Ascending aorta (tissue), 2 donors: ENCODE results near the gene IFT43. TPM values are rescaled to one million over a fixed set of nuclear protein-coding genes. Genes with fewer than 3 reads are reported as not detected.

Experiments
- DNase-seq, 2 donors: peaks; one replicate each; pipeline ENCODE4 v3.0.0-alpha.2; 2019; ENCODE audit warnings: low spot score in 2 of 2
- H3K27ac ChIP-seq, 2 donors: fragments of 200-600 bp; sonication (generic); one replicate each; pipeline ENCODE4 v1.5.1; 2016 to 2017; ENCODE audit warnings: mild to moderate bottlenecking in 1 of 2
- H3K27me3 ChIP-seq: fragments of 200-600 bp; sonication (generic); one replicate; pipeline ENCODE4 v1.5.1; 2017
- H3K36me3 ChIP-seq, 2 donors: fragments of 200-600 bp; sonication (generic); one replicate each; pipeline ENCODE4 v1.5.1; 2016
- H3K4me1 ChIP-seq, 2 donors: fragments of 200-600 bp; sonication (generic); one replicate each; pipeline ENCODE4 v1.5.1; 2016 to 2017; ENCODE audit warnings: mild to moderate bottlenecking in 1 of 2
- H3K4me3 ChIP-seq, 2 donors: fragments of 200-600 bp; sonication (generic); one replicate each; pipeline ENCODE4 v1.5.1; 2016 to 2017; ENCODE audit warnings: mild to moderate bottlenecking in 1 of 2
- H3K9me3 ChIP-seq, 2 donors: fragments of 200-600 bp; sonication (generic); one replicate each; pipeline ENCODE4 v1.5.1; 2016
- CTCF ChIP-seq, 3 experiments: fragments of 200-600 bp in 2 of 3; fragments of 450-650 bp in 1 of 3; sonication (generic) in 2 of 3; IDR thresholded peaks; one replicate each; pipeline ENCODE4 v1.5.1; 2016 to 2019; ENCODE audit warnings: antibody characterized with exemption in 3 of 3, mild to moderate bottlenecking in 1 of 3, moderate library complexity in 1 of 3
- intact Hi-C: fragments of 100-400 bp; cut with DNase I; formaldehyde crosslinking; loops from one replicate; pipeline ENCODE4 v1.15.1; 2023
- total RNA-seq: library from RNA; depleted of rRNA; stranded (reverse); fragments of >200 nt; gene quantifications from one replicate; pipeline ENCODE4 v1.1.0, GENCODE V29; 2016

The IFT43 gene
- total RNA-seq, 1 donor from 2014 or later = 84.0 TPM

DNA sequence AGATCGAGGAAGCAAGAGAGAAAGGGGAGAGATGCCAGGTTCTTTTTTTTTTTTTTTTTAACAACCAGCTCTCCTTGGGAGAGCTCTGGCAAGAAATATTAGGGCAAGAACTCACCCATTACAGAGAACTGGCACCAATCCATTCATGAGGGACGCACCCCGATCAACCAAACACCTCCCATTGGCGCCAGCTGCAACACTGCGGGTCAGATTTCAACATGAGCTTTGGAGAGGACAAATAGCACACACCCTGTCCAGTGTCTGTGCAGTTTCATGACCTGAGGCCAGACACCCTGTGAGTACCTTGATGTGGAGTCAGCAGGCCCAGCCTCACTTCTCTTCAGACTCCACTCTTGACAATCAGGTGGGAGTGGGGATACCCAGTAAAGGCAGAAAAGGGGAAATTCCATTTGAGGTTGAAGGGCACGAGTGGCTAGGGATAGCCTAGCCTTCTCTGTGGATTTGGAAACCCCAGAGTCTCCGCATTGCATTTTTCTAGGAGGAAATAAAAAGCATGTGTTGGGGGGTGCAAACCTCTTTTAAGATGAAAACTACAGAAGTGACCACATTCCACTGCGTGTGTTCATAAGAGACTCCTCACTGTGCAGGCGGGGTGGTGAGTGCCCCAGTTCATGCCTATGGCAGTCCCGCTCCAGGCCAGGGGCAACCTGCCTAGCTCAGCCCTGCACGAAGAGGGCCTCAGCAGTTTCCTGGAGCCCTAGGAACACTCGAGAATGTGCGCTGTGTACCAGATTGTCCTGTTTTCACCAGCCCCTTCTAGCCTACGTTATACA lies 123.7 kb downstream of the IFT43 start:
- no peak overlapping the region for H3K27ac ChIP-seq
- H3K4me3 ChIP-seq = no peak overlapping the region
- DNase-seq = no peak
- intact Hi-C loops = no loop called here
- TF ChIP-seq CTCF (IDR thresholded peaks at IDR 0.05) = no peak
- H3K27me3 ChIP-seq = no peaks in the 10 kb centered on the region
- H3K9me3 ChIP-seq = no peaks in the 10 kb centered on the region
- no peaks in the 10 kb centered on the region for H3K36me3 ChIP-seq
- H3K4me1 ChIP-seq = no peaks in the 10 kb centered on the region

DNA sequence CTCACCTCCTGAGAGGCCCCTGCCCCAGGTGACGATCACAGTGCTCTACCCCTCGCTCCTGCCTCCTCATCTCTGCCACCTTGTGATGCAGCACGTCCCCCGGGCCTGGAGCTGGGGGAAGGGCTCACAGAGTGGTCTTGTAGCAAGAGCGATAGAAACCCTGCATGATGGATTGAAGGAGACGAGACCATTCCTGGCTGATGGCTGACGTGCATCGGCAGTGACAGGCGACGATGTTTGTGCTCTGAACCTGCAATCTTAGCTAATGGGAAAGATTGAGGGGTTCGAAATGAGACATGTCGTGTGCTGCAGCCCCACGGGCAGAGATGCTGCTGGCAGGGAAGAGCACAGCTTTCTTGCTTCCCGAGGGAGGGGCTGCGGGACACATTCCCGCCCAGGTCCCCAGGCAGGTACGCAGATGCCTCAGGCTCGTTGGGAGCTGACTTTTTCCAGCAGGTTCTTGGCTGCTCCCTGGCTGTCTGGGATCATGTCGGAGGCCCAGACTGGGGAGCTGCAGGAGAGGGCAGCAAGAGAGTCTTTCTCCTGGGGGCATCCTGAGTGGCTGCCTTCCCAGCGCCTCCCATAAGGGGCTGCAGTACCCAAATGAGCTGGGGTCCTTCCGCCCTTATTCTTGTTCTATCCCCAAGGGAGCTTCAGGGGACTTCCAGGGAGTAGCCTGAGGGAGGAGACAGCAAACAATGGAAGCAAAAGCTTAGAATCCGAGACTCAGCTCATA lies 127.5 kb downstream of the IFT43 start:
- TF ChIP-seq CTCF (IDR thresholded peaks at IDR 0.05) = no peak
- H3K27me3 ChIP-seq = no peaks in the 10 kb centered on the region

GRCh38 chr14:76113691-76114090 lies 128.1 kb downstream of the IFT43 start:
- no peak for TF ChIP-seq CTCF (IDR thresholded peaks at IDR 0.05)
- intact Hi-C loops = no loop called here
- no peaks in the 10 kb centered on the region for H3K4me1 ChIP-seq
- H3K9me3 ChIP-seq = no peaks in the 10 kb centered on the region
- no peak overlapping the region for H3K27ac ChIP-seq
- no peaks in the 10 kb centered on the region for H3K27me3 ChIP-seq
- no peaks in the 10 kb centered on the region for H3K36me3 ChIP-seq
- no peak overlapping the region for H3K4me3 ChIP-seq
- no peak for DNase-seq

More for the DNA sequence above, 127.5 kb downstream of the IFT43 start:
- Histone ChIP-seq H3K4me3 (no peak overlapping the region), H3K27ac (no peak overlapping the region), H3K9me3 (no peaks in the 10 kb centered on the region), H3K4me1 (no peaks in the 10 kb centered on the region), H3K36me3 (no peaks in the 10 kb centered on the region)
- intact Hi-C loops = no loop called here
- DNase-seq = no peak

DNA sequence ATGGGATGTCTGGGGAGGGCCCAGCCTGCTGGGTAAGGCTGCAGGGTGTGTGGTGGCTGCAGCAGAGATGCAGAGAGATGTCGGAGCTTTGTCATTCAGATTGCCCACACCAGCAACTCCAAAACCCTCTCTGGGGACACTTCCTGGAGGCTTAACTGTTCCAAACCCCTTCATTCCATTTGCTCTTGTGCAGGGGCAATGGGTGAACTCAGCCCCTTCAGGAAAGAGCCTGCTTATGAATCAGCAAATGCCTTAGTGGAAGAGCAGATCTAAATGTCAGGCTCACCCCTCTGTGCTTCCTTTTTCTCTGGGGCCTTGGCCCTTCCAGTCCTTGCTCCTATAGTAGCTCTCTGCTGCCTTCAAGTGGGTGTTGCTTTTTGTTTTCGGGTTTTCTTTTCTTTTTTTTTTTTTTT lies 129.5 kb downstream of the IFT43 start:
- no peaks in the 10 kb centered on the region for H3K36me3 ChIP-seq
- H3K9me3 ChIP-seq = no peaks in the 10 kb centered on the region
- no peak overlapping the region for H3K4me3 ChIP-seq
- no peak for TF ChIP-seq CTCF (IDR thresholded peaks at IDR 0.05)
- H3K4me1 ChIP-seq = no peaks in the 10 kb centered on the region
- no peaks in the 10 kb centered on the region for H3K27me3 ChIP-seq
- no peak overlapping the region for H3K27ac ChIP-seq
- DNase-seq = no peak
- intact Hi-C loops = no loop called here

DNA sequence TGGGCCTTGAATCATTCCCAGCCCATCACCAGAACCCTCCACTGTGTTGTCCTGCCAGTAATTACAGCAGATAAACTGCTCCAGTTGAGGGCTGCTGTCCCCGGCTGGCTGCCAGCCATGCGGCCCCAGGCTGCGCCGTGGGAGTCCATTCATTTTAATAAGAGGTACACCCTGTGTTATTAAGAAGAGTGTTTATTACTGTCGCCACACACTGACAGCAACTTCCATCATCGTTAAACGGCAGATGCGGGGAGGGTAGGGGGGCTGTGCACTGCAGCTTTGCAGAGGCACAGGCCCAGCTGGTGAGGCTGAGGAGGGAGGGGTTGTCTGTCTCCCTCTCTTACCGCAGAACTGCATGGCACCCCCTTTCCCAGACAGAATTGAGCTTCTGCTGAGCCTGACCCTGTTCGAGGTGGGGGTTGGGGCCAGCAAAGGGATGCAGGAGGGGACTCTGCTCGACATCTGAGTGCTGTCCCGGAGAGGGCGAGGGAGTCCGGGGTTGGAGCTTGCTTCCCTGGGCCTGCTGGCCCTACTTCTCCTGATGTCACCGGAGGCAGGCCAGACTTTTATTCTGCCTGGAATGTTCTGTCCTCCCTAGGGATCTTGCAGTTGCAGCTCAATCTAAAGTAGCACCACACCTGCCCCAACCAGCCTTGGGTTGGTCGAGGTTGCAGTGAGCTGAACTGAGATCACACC lies 132.4 kb downstream of the IFT43 start:
- DNase-seq = no peak
- Histone ChIP-seq H3K4me1 (no peaks in the 10 kb centered on the region), H3K4me3 (no peak overlapping the region), H3K27me3 (no peaks in the 10 kb centered on the region), H3K9me3 (no peaks in the 10 kb centered on the region), H3K27ac (no peak overlapping the region), H3K36me3 (no peaks in the 10 kb centered on the region)
- no peak for TF ChIP-seq CTCF (IDR thresholded peaks at IDR 0.05)
- intact Hi-C loops = no loop called here
